HepG2 (cell line): Measurements from ENCODE around the gene NCOA6. TPM values are rescaled to one million over a fixed set of nuclear protein-coding genes. Genes with fewer than 3 reads are reported as not detected.

Source experiments
- ATF7 ChIP-seq, 2 experiments: fragments of 450-650 bp in 1 of 2; sonication (generic) in 1 of 2; formaldehyde crosslinking in 1 of 2; IDR thresholded peaks; 2 replicates each; pipeline versions ENCODE4 v1.4.0 to v1.6.1; 2016 to 2020; ENCODE audit warnings: antibody characterized with exemption in 1 of 2, mild to moderate bottlenecking in 1 of 2, missing genetic modification reagents in 1 of 2
- ELF1 ChIP-seq: sonication (generic); formaldehyde crosslinking; IDR thresholded peaks from 2 replicates; pipeline ENCODE4 v1.4.0; 2020; ENCODE audit warnings: missing genetic modification reagents
- GATAD1 ChIP-seq: IDR thresholded peaks from 2 replicates; pipeline ENCODE4 v1.6.1; 2016; ENCODE audit warnings: missing genetic modification reagents, missing compliant biosample characterization
- HES4 ChIP-seq: sonication (generic); formaldehyde crosslinking; IDR thresholded peaks from 2 replicates; pipeline ENCODE4 v1.9.0; 2021; ENCODE audit warnings: mild to moderate bottlenecking, missing genetic modification reagents, borderline replicate concordance
- MZF1 ChIP-seq: sonication (generic); formaldehyde crosslinking; IDR thresholded peaks from 2 replicates; pipeline ENCODE4 v1.8.1; 2023; ENCODE audit warnings: mild to moderate bottlenecking, missing genetic modification reagents, borderline replicate concordance
- RORA ChIP-seq: sonication (generic); formaldehyde crosslinking; IDR thresholded peaks from 2 replicates; pipeline ENCODE4 v1.5.0; 2020; ENCODE audit warnings: mild to moderate bottlenecking, missing genetic modification reagents, moderate library complexity
- RXRA ChIP-seq: sonication (generic); formaldehyde crosslinking; IDR thresholded peaks from 2 replicates; pipeline ENCODE4 v1.5.1; 2020; ENCODE audit warnings: missing genetic modification reagents
- SATB2 ChIP-seq: sonication (generic); formaldehyde crosslinking; IDR thresholded peaks from 2 replicates; pipeline ENCODE4 v1.5.0; 2020; ENCODE audit warnings: missing genetic modification reagents
- SRSF9 ChIP-seq: fragments of 200-400 bp; formaldehyde crosslinking; IDR thresholded peaks from 2 replicates; pipeline ENCODE4 v1.6.1; 2018; ENCODE audit warnings: borderline replicate concordance, mild to moderate bottlenecking, low read depth, low read length; ENCODE audit not compliant: insufficient read depth, poor library complexity, severe bottlenecking
- XRCC5 ChIP-seq: fragments of 200-400 bp; formaldehyde crosslinking; optimal IDR thresholded peaks from 2 replicates; pipeline ENCODE3; 2017; ENCODE audit warnings: mild to moderate bottlenecking, low read length
- ZC3H13 ChIP-seq: sonication (generic); formaldehyde crosslinking; IDR thresholded peaks from 2 replicates; pipeline ENCODE4 v1.8.1; 2023; ENCODE audit warnings: mild to moderate bottlenecking, missing genetic modification reagents, moderate library complexity
- ZIK1 ChIP-seq: sonication (generic); formaldehyde crosslinking; IDR thresholded peaks from 2 replicates; pipeline ENCODE4 v1.5.0; 2020; ENCODE audit warnings: mild to moderate bottlenecking, low read depth, missing genetic modification reagents, borderline replicate concordance
- ZNF12 ChIP-seq: sonication (generic); formaldehyde crosslinking; IDR thresholded peaks from 2 replicates; pipeline ENCODE4 v1.5.0; 2020; ENCODE audit warnings: missing genetic modification reagents
- ZNF251 ChIP-seq: sonication (generic); formaldehyde crosslinking; IDR thresholded peaks from 2 replicates; pipeline ENCODE4 v1.9.0; 2021; ENCODE audit warnings: mild to moderate bottlenecking, missing genetic modification reagents
- ZNF337 ChIP-seq: sonication (generic); formaldehyde crosslinking; IDR thresholded peaks from 2 replicates; pipeline ENCODE4 v1.5.1; 2020; ENCODE audit warnings: missing genetic modification reagents, low read depth, mild to moderate bottlenecking, borderline replicate concordance
- ZNF350 ChIP-seq: sonication (generic); formaldehyde crosslinking; IDR thresholded peaks from 2 replicates; pipeline ENCODE4 v1.4.0; 2020; ENCODE audit warnings: mild to moderate bottlenecking, low read depth, missing genetic modification reagents, borderline replicate concordance
- ZNF549 ChIP-seq: sonication (generic); formaldehyde crosslinking; IDR thresholded peaks from 2 replicates; pipeline ENCODE4 v1.5.0; 2020; ENCODE audit warnings: missing genetic modification reagents
- ZNF558 ChIP-seq: sonication (generic); formaldehyde crosslinking; IDR thresholded peaks from 2 replicates; pipeline ENCODE4 v1.9.0; 2022; ENCODE audit warnings: mild to moderate bottlenecking, missing genetic modification reagents, borderline replicate concordance
- ZNF569 ChIP-seq: sonication (generic); formaldehyde crosslinking; IDR thresholded peaks from 2 replicates; pipeline ENCODE4 v1.5.0; 2020; ENCODE audit warnings: mild to moderate bottlenecking, missing genetic modification reagents, moderate library complexity, borderline replicate concordance
- ZNF605 ChIP-seq: sonication (generic); formaldehyde crosslinking; IDR thresholded peaks from 2 replicates; pipeline ENCODE4 v1.8.0; 2022; ENCODE audit warnings: mild to moderate bottlenecking, missing genetic modification reagents
- ZNF678 ChIP-seq: sonication (generic); formaldehyde crosslinking; IDR thresholded peaks from 2 replicates; pipeline ENCODE4 v1.4.0; 2020; ENCODE audit warnings: mild to moderate bottlenecking, missing genetic modification reagents
- ZNF790 ChIP-seq: sonication (generic); formaldehyde crosslinking; IDR thresholded peaks from 2 replicates; pipeline ENCODE4 v1.8.0; 2022; ENCODE audit warnings: missing genetic modification reagents, mild to moderate bottlenecking, borderline replicate concordance
- polyA plus RNA-seq, 8 experiments: library from polyadenylated mRNA; depleted of rRNA in 3 of 8; stranded (reverse) in 7 of 8; unstranded in 1 of 8; fragments of >200 nt; fragmentation: Illumina TruSeq in 4 of 8; extraction: Trizol in 4 of 8; gene quantifications; 2 replicates each; pipeline versions ENCODE4 v1.2.1 to v1.2.3, GENCODE V29; 2011 to 2016; ENCODE audit warnings: low read depth in 4 of 8, missing spikeins in 1 of 8, mixed read lengths in 1 of 8; ENCODE audit not compliant: insufficient read depth in 1 of 8
- total RNA-seq, 5 experiments: library from RNA; depleted of rRNA; stranded (reverse); fragments of >200 nt; fragmentation: Illumina TruSeq; extraction: Trizol; gene quantifications; 2 replicates each; pipeline ENCODE4 v1.2.3, GENCODE V29; 2016; ENCODE audit warnings: low read depth in 1 of 5
- TF ChIP-seq, protein P1 (sequence below): IDR thresholded peaks from 2 replicates; pipeline ENCODE4 v1.6.1; 2016; ENCODE audit warnings: low read depth, missing genetic modification reagents, missing compliant biosample characterization
- TF ChIP-seq, protein P2 (sequence below): IDR thresholded peaks from 2 replicates; pipeline ENCODE4 v1.6.1; 2016; ENCODE audit warnings: missing compliant biosample characterization, missing genetic modification reagents, borderline replicate concordance

Gene NCOA6
- total and polyA plus RNA-seq, 2 of the 13 experiments (the other 11 are each of a cell fraction or from before 2014, with no cell fraction given): 11.2 to 29.3 TPM

DNA sequence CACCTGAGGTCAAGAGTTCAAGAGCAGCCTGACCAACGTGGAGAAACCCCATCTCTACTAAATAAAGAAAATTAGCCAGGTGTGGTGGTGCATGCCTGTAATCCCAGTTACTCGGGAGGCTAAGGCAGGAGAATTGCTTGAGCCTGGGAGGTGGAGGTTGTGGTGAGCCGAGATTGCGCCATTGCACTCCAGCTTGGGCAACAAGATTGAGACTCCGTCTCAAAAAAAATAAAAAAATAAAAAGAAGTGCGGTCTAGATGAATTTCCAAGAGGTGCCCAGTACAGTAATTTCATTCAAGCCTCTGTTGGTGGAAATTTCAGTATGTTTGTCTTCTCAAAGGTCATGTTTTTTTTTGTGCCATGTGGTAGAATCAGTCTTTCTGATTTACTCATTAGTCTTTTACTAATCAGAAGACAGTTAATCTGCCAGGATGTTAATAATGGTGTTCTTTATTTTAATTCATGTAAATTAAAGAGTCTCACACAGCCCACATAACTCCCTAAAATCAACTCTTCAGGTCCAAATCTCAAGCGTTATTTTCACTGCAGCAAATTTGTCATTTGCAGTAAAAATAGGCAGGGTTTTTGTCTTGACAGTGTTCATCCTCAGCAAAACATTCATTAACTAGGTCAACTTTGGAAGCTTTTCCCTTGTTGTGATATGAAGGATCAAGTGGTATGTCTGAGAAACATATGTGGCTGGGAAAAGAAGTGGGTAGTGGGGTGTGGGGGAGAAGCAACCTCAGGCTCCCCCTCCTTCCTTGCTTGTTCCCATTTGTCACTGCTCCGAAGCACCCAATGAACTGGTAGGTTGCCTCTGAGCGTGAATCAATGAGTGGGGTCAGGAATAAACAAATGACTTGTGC lies 108.0 kb downstream of the NCOA6 start (continued):
- TF ChIP-seq, protein P1, sequence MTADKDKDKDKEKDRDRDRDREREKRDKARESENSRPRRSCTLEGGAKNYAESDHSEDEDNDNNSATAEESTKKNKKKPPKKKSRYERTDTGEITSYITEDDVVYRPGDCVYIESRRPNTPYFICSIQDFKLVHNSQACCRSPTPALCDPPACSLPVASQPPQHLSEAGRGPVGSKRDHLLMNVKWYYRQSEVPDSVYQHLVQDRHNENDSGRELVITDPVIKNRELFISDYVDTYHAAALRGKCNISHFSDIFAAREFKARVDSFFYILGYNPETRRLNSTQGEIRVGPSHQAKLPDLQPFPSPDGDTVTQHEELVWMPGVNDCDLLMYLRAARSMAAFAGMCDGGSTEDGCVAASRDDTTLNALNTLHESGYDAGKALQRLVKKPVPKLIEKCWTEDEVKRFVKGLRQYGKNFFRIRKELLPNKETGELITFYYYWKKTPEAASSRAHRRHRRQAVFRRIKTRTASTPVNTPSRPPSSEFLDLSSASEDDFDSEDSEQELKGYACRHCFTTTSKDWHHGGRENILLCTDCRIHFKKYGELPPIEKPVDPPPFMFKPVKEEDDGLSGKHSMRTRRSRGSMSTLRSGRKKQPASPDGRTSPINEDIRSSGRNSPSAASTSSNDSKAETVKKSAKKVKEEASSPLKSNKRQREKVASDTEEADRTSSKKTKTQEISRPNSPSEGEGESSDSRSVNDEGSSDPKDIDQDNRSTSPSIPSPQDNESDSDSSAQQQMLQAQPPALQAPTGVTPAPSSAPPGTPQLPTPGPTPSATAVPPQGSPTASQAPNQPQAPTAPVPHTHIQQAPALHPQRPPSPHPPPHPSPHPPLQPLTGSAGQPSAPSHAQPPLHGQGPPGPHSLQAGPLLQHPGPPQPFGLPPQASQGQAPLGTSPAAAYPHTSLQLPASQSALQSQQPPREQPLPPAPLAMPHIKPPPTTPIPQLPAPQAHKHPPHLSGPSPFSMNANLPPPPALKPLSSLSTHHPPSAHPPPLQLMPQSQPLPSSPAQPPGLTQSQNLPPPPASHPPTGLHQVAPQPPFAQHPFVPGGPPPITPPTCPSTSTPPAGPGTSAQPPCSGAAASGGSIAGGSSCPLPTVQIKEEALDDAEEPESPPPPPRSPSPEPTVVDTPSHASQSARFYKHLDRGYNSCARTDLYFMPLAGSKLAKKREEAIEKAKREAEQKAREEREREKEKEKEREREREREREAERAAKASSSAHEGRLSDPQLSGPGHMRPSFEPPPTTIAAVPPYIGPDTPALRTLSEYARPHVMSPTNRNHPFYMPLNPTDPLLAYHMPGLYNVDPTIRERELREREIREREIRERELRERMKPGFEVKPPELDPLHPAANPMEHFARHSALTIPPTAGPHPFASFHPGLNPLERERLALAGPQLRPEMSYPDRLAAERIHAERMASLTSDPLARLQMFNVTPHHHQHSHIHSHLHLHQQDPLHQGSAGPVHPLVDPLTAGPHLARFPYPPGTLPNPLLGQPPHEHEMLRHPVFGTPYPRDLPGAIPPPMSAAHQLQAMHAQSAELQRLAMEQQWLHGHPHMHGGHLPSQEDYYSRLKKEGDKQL (CRISPR knock-in tag): no peak
- TF ChIP-seq GATAD1 (CRISPR knock-in tag) (no peak), RORA (no peak), ZNF558 (CRISPR knock-in tag) (no peak), SRSF9 (no peak), ZC3H13 (CRISPR knock-in tag) (no peak), ATF7 (IDR thresholded peaks at IDR 0.05) (no peak), ATF7 (CRISPR knock-in tag; IDR thresholded peaks at IDR 0.05) (no peak), ZNF678 (no peak), ZNF605 (CRISPR knock-in tag) (no peak), HES4 (no peak), ZNF350 (CRISPR knock-in tag) (peak; percentile 78; the same call in 1 of the 2 replicates), ZNF790 (CRISPR knock-in tag) (no peak), ZNF569 (CRISPR knock-in tag) (no peak), MZF1 (no peak), ELF1 (no peak), ZNF337 (CRISPR knock-in tag) (no peak), ZNF549 (CRISPR knock-in tag) (no peak), RXRA (CRISPR knock-in tag) (peak; percentile 55; the same call in 1 of the 2 replicates), SATB2 (CRISPR knock-in tag) (no peak; the same call in 1 of the 2 replicates), ZNF12 (no peak), ZIK1 (CRISPR knock-in tag) (no peak), ZNF251 (CRISPR knock-in tag) (no peak), XRCC5 (no peak)
- TF ChIP-seq, protein P2, sequence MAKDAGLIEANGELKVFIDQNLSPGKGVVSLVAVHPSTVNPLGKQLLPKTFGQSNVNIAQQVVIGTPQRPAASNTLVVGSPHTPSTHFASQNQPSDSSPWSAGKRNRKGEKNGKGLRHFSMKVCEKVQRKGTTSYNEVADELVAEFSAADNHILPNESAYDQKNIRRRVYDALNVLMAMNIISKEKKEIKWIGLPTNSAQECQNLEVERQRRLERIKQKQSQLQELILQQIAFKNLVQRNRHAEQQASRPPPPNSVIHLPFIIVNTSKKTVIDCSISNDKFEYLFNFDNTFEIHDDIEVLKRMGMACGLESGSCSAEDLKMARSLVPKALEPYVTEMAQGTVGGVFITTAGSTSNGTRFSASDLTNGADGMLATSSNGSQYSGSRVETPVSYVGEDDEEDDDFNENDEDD (CRISPR knock-in tag): no peak
